Measurements from ENCODE around the gene SIRPG.
"Not testable (repeated sequence)": the region's sequence is repeated elsewhere in the genome, so short reads cannot be mapped to it uniquely, and the experiment has no call there.

The SIRPG gene

GRCh38 chr20:1633535-1633934 is 24.0 kb downstream of the SIRPG start:
- DNase-seq: no peak

- no peak for DNase-seq
Observed at GRCh38 chr20:1632178-1632577, 25.4 kb downstream of the SIRPG start.

GRCh38 chr20:1631309-1632151 is 26.0 kb downstream of the SIRPG start:
- DNase-seq: no peak

GRCh38 chr20:1630186-1630585 is 27.4 kb downstream of the SIRPG start:
- DNase-seq: no peak

- no peak for DNase-seq
Observed at GRCh38 chr20:1629321-1629720, 28.3 kb downstream of the SIRPG start.

- no peak for DNase-seq
Observed at GRCh38 chr20:1628621-1629020, 29.0 kb downstream of the SIRPG start.

GRCh38 chr20:1627200-1627550 is 30.4 kb downstream of the SIRPG start:
- DNase-seq: no peak

GRCh38 chr20:1626528-1627199 is 30.9 kb downstream of the SIRPG start:
- DNase-seq: no peak

GRCh38 chr20:1625083-1625690 is 32.4 kb downstream of the SIRPG start:
- no peak for DNase-seq

- no peak for DNase-seq
Observed at GRCh38 chr20:1623501-1624205, 33.9 kb downstream of the SIRPG start.

- DNase-seq: no peak
Observed at GRCh38 chr20:1622450-1622849, 35.1 kb downstream of the SIRPG start.

GRCh38 chr20:1621316-1621715 is 36.3 kb downstream of the SIRPG start:
- DNase-seq: no peak

GRCh38 chr20:1619861-1620444 is 37.6 kb downstream of the SIRPG start, which contains the start of gene SIRPB1:
TSS of gene SIRPB1 (minus strand) at chr20:1620009. CDS start at chr20:1619944, 65 bp downstream.
- no peak for DNase-seq

GRCh38 chr20:1618954-1619540 is 38.5 kb downstream of the SIRPG start:
- DNase-seq: no peak

- no peak for DNase-seq
Observed at GRCh38 chr20:1618479-1618878, 39.1 kb downstream of the SIRPG start.

- no peak for DNase-seq
Observed at GRCh38 chr20:1616858-1617434, 40.6 kb downstream of the SIRPG start.

GRCh38 chr20:1610404-1610803 is 47.2 kb downstream of the SIRPG start:
- not testable (repeated sequence) for DNase-seq

GRCh38 chr20:1608678-1609347 is 48.8 kb downstream of the SIRPG start:
- not testable (repeated sequence) for DNase-seq

GRCh38 chr20:1600736-1601135 is 56.8 kb downstream of the SIRPG start:
- no peak for DNase-seq

- DNase-seq: no peak
Observed at GRCh38 chr20:1595333-1595732, 62.2 kb downstream of the SIRPG start.

All from right forelimb (tissue), 1 donor.